GM08714 (cell line): Measurements from ENCODE around the gene TAS2R30.
"Not testable (repeated sequence)": the region's sequence is repeated elsewhere in the genome, so short reads cannot be mapped to it uniquely, and the experiment has no call there.

Source experiments
- H3K4me3 ChIP-seq: fragments of 200-500 bp; sonication (Bioruptor generic); 2 replicates; pipeline ENCODE4 v1.5.1; 2014; ENCODE audit warnings: mild to moderate bottlenecking, low read length, inconsistent platforms
- ZNF274 ChIP-seq: IDR thresholded peaks from 2 replicates; pipeline ENCODE4 v1.6.1; 2012; ENCODE audit warnings: mild to moderate bottlenecking, low read depth, low read length

The TAS2R30 gene

DNA sequence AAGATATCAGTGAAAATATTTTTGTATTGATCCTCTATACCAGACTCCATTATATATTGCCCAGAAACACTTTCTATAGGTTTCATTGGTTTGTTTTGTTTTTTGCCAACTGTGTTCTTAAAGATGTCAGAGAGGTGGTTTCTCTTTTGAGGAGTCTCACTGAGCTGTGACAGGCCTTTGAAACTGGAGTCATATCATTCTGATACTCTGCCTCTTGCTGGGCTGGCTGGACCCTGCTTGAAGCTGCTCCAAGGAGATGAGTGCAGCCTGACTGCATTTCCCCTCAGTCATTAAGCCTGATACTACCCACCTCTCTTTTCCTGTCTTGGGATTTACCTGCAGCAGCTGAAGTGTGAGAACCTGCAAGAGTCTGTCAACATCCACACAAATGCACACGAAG is 16.4 kb upstream of the TAS2R30 start:
- TF ChIP-seq ZNF274 = no peak
- H3K4me3 ChIP-seq = no peak overlapping the region

DNA sequence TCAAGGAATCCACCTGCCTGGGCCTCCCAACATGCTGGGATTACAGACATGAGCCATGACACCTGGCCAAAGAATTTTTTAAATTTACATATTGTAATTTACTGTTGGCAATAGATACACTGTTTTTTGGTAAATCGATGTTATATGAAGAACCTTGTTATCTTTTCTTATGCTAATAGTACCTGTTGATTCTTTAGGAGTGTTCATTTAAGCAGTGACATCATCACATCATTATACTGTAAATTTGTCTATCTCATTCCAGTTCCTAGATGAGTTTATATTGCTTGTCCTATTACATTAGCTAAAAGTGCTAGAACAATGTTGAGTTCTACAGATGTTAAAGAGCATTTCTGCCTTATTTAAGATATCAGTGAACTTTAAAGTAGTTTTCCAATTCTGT is 13.0 kb upstream of the TAS2R30 start:
- no peak overlapping the region for H3K4me3 ChIP-seq
- TF ChIP-seq ZNF274 = no peak

DNA sequence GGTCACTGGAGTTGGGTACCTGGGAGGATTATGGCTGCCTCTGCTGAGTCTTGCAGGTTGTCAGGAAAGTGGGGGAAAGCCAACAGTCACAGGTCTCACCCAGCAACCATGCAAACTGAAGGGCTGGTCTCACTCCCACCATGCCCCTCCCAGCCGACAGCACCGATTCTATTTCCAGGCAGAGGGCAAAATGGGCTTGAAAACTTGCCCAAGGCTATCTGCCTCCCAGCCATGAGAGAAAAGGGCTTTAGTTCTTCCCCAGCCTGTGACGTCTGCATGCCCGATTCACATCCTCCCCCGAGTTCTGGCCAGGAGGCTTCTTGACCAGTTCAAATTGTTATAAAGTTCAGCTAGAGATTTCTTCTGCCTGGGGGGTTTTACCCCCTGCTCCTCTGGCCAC is 9.9 kb upstream of the TAS2R30 start:
- no peak for TF ChIP-seq ZNF274

DNA sequence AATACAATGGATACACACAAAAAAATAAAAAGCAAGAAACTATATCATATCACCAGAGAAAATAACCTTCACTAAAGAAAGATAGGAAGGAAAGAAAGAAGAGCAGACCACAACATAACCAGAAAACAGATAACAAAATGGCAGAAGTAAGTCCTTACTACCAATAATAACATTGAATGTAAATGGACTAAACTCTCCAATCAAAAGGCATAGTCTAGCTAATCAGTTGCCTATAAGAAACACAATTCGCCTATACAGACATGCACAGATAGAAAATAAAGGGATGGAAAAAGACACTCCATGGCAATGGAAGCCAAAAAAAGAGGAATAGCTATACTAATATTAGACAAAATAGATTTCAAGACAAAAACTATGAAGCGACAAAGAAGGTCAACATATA is 8.9 kb upstream of the TAS2R30 start:
- TF ChIP-seq ZNF274 = no peak
- no peak overlapping the region for H3K4me3 ChIP-seq

More for the DNA sequence above, 9.9 kb upstream of the TAS2R30 start:
- no peak overlapping the region for H3K4me3 ChIP-seq

DNA sequence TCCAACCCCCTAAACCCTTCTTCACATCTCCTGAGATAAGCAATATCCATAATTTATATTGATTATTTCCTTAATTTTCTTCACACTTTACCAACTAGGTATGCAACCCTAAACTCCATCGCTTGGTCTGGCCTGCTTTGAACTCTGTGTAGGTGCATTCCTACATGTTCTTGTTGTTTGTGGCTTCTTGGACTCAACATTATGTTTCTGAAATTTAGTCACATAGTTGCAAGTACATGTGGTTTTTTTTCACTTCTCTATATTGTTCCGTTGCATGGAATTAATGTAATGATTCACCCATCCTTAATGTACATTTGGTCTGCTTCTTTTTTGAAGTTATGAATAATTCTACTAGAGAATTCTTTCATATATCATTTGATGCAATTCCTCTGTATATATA is 1.6 kb upstream of the TAS2R30 start:
- no peak for TF ChIP-seq ZNF274

DNA sequence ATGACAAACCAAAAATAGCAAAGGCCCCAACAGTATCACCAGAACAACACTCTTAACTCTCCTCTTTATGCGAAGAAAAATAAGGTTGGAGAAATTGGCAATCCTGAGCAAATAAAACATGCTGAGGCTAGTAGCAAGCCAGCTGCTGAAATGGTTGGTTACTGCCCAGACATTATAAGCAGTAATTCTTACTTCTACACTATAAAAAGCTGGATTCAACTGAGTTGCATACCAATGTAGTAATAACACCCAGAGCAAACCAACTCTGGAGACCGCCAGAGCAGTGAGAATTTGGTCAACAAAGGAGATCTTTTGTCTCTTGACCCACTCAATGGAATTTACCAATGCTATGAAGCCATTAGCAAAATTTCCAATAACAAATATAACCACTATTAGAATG is 628 bp downstream of the TAS2R30 start:
- H3K4me3 ChIP-seq = no peak overlapping the region
- no peak for TF ChIP-seq ZNF274

More for the DNA sequence above, 1.6 kb upstream of the TAS2R30 start:
- H3K4me3 ChIP-seq = no peak overlapping the region

DNA sequence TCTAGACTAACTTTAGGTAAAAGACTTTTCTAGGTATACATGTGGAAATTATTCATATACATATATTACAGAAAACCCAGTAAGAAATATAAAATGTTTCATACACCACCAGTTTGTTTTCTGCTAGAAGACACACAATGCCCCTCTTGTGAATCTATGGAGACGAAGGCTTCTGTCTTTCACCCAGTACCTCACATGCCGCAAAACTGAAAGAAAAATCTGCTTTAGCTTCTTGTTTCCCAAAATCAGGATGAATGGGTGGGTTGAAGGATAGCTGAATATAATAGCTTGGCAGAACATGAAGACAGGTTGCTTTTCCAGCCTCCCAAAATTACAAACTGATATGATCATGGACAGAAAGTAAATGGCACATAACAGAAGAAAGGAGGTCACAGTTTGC is 1.3 kb downstream of the TAS2R30 start:
- no peak for TF ChIP-seq ZNF274
- H3K4me3 ChIP-seq = no peak overlapping the region

DNA sequence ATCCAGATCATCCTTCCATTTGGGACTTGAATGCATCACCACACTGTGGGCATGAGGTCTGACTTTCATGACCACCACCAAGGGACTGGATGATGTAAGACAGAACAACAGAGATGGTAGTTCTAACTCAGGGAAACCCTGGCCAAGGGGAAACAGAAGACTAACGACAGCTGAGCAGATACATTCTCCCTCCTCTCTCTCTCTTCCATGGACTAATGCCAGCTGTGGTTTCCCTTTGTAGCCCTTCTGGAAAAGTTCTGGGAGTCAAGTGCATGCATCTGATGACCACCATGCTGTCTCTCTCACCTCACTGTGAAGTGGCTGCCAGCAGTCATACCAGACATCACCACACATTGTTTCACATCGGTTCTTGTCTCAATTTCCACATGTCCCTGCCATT is 3.4 kb downstream of the TAS2R30 start:
- TF ChIP-seq ZNF274 = no peak

DNA sequence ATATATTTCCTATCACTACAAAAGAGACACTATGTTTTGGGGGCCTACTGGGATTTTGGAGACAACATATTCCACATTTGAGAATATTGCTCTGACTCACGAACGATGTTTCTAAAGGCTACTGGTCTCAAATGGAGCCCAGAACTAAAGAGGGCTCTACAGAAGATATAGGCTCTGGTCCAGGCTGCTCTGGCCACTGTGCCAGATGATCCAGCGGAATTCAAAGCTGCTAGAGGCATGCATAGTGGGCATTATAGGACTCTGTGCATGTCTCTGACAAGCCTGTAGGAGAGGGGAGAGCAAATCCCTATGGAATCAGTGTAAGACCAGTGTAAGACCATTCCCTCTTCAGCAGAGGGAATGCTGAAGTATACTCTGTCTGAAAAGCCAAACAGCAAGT is 4.1 kb downstream of the TAS2R30 start:
- no peak overlapping the region for H3K4me3 ChIP-seq
- TF ChIP-seq ZNF274 = no peak

More for the DNA sequence above, 3.4 kb downstream of the TAS2R30 start:
- H3K4me3 ChIP-seq = no peak overlapping the region

DNA sequence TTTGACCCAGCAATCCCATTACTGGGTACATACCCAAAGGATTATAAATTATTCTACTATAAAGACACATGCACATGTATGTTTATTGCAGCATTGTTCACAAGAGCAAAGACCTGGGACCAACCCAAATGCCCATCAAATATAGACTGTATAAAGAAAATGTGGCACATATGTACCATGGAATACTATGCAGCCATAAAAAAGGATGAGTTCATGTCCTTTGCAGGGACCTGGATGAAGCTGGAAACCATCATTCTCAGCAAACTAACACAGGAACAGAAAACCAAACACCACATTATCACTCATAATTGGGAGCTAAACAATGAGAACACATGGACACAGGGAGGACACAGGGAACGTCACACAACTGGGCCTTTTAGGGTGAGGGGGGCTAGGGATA is 20.3 kb downstream of the TAS2R30 start:
- H3K4me3 ChIP-seq = not testable (repeated sequence)

DNA sequence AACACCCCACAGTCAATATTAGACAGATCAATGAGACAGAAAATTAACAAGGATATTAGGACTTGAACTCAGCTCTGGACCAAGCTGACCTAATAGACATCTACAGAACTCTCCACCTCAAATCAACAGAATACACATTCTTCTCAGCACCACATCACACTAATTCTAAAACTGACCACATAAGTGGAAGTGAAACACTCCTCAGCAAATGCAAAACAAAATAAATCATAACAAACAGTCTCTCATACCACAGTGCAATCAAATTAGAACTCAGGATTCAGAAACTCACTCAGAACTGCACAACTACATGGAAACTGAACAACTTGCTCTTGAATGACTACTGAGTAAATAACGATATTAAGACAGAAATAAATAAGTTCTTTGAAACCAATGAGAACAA is 23.2 kb downstream of the TAS2R30 start:
- H3K4me3 ChIP-seq = not testable (repeated sequence)

DNA sequence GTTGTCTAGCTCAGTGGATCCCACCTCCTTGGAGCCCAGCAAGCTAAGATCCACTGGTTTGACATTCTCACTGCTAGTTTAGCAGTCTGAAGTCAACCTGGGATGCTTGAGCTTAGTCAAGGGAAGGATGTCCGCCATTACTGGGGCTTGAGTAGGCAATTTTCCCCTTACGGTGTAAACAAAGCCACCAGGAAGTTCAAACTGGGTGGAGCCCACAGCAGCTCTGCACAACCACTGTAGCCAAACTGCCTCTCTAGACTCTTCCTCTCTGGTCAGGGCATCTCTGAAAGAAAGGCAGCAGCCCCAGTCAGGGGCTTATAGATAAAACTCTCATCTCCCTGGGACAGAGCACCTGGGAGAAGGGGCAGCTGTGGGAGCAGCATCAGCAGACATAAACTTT is 25.6 kb downstream of the TAS2R30 start:
- H3K4me3 ChIP-seq = no peak overlapping the region
- TF ChIP-seq ZNF274 = no peak

DNA sequence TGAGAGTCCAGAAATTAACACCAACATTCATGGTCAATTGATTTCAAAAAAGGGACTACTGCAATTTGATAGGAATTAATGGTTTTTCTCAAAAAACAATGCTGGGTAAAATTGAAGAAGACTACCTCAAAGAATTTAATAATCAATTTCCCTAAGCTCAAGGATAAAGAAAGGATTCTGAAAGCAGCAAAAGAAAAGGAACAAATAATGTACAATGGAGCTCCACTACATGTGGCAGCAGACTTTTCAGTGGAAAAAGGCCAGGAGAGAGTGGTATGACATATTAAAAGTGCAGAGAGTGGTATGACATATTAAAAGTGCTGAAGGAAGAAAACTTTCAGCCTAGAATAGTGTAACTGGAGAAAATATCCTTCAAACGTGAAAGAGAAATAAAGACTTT is 26.7 kb downstream of the TAS2R30 start:
- no peak overlapping the region for H3K4me3 ChIP-seq
- no peak for TF ChIP-seq ZNF274

DNA sequence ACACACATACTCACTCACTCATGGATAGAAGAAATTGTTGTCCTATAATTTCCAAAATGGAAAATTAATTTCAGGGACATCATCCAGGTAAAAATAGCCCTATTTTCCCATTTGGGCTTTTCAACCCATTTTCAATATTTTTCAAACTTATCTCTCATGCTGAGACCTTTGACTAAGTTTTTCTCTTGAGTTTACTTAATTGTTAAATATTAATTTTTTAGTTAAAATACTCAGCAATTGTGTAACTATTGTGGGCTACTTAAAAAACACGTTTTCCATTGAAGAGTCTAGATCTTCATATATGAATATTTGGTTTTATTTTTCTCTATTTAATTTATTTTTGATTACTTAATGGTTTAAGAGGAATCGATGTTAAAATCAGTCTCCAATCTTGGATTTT is 28.2 kb downstream of the TAS2R30 start:
- no peak for TF ChIP-seq ZNF274
- no peak overlapping the region for H3K4me3 ChIP-seq

DNA sequence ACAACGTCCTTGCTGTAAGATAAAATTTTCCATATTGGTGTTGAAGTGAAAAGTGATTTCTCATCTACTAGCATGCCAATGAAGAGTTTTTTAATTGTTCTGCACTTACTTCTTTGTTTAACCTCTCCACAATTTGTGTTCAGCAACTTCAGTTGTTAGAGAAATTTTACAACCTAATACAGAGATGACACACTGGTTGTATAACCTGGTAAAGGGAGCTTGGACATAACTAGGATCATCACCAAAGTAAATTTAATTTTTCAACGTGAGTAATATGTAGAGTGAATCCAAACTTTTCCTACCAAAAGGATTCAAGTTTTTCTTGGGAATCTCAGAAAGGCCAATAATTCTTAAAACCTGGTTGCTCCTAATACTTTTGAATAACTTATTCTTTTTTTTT is 28.9 kb downstream of the TAS2R30 start:
- TF ChIP-seq ZNF274 = no peak
- H3K4me3 ChIP-seq = no peak overlapping the region

DNA sequence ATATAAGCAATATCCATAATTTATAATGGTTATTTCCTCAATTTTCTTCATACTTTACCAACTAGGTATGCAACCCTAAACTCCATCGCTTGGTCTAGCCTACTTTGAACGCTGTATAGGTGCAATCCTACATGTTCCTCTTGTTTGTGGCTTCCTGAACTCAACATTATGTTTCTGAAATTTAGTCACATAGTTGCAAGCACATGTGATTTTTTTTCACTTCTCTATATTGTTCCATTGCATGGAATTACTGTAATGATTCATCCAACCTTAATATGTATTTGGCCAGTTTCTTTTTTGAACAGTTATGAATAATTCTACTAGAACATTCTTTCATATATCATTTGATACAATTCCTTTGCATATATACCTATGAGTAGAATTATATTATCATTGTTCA is 39.5 kb downstream of the TAS2R30 start:
- not testable (repeated sequence) for H3K4me3 ChIP-seq

DNA sequence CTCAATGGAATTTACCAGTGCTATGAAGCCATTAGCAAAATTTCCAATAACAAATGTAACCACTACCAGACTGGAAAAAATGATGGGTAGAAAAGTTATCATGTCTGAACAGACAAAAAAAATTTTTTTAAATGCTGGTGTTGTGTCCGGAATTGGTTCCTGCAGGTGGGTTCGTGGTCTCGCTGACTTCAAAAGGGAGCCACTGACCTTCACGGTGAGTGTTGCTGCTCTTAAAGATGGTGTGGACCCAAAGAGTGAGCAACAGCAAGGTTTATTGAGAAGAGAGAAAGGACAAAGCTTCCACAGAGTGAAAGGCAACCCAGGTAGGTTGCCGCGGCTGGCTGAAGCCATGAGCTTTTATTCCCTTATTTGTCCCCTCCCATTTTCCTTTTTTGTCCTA is 42.3 kb downstream of the TAS2R30 start, which contains the start of gene TAS2R43:
Gene TAS2R43 (minus strand): TSS at position 186 of the 400 bp plus-strand sequence. CDS start 84 bp downstream, at position 102.
- no peak within 1 kb of the TSS for H3K4me3 ChIP-seq
- no peak for TF ChIP-seq ZNF274
